ENCODE measurements around the gene EVPL. TPM values are rescaled to one million over a fixed set of nuclear protein-coding genes. Genes with fewer than 3 reads are reported as not detected.

Gene EVPL
- total RNA-seq, 1 experiment from 2014 or later: 58.0 TPM

- ChIA-PET POLR2A (no interaction called here), CTCF (no interaction called here), RAD21 (ENCODE audit: low non-redundant PET in 1 of 2, low total read pairs in 2 of 2, uncharacterized antibody in 2 of 2, unreplicated experiment in 2 of 2) (no interaction called here)
- Histone ChIP-seq H3K9ac (ENCODE audit: low read length) (no peak overlapping the region), H3K79me2 (ENCODE audit: insufficient read depth, low read length) (no peaks in the 10 kb centered on the region), H3K4me1 (ENCODE audit: control insufficient read depth in 1 of 2, insufficient read depth in 2 of 2, low read length in 2 of 2) (peaks cover 22 to 25% of the 10 kb centered on the region in 2 experiments), H3K4me3 (replicated peaks in 1 of 2; ENCODE audit: low read depth in 1 of 2, low read length in 2 of 2) (no peak overlapping the region), H3K36me3 (ENCODE audit: control insufficient read depth in 1 of 2, insufficient read depth in 2 of 2, low read length in 2 of 2) (peaks cover 15 to 16% of the 10 kb centered on the region in 2 experiments), H3K27me3 (ENCODE audit: insufficient read depth, low read length) (no peaks in the 10 kb centered on the region), H3K4me2 (ENCODE audit: low read length) (no peak overlapping the region), H2AFZ (ENCODE audit: low read depth, low read length, poor library complexity, severe bottlenecking) (no peak overlapping the region), H4K20me1 (ENCODE audit: insufficient read depth) (no peaks in the 10 kb centered on the region), H3K9me3 (ENCODE audit: control insufficient read depth in 1 of 2, insufficient read depth in 1 of 2, low read depth in 1 of 2, low read length in 2 of 2) (no peaks in the 10 kb centered on the region), H3K27ac (ENCODE audit: low read depth, low read length) (no peak overlapping the region), H3K9me2 (ENCODE audit: insufficient read depth) (no peaks in the 10 kb centered on the region)
- intact Hi-C loops (cut with micrococcal nuclease): no loop called here
- no peak for ATAC-seq
- no TSS peak for BruUV-seq (replicated peaks)
- TF ChIP-seq EZH2phosphoT487 (IDR thresholded peaks at IDR 0.05; ENCODE audit: borderline replicate concordance): no peak
- no peak for TF ChIP-seq EZH2 (IDR thresholded peaks at IDR 0.05)
- TF ChIP-seq CEBPB (IDR thresholded peaks at IDR 0.05; ENCODE audit: low read depth): no peak
- no peak for TF ChIP-seq ZBTB33 (IDR thresholded peaks at IDR 0.05; ENCODE audit: extremely low read depth, insufficient replicate concordance, low read length)
- no peak for TF ChIP-seq SIN3A (IDR thresholded peaks at IDR 0.05; ENCODE audit: low read depth)
- no peak for TF ChIP-seq ZFX (IDR thresholded peaks at IDR 0.05)
- TF ChIP-seq POLR2AphosphoS5 (IDR thresholded peaks at IDR 0.05; ENCODE audit: low read depth, low read length): no peak
- no peak for TF ChIP-seq ATF3 (IDR thresholded peaks at IDR 0.05)
- no peak for TF ChIP-seq FOSL1 (IDR thresholded peaks at IDR 0.05; ENCODE audit: low read depth)
- TF ChIP-seq SP1 (IDR thresholded peaks at IDR 0.05; ENCODE audit: low read depth): no peak
- TF ChIP-seq ZNF274 (IDR thresholded peaks at IDR 0.05; ENCODE audit: low read depth, low read length): no peak
- TF ChIP-seq SRF (IDR thresholded peaks at IDR 0.05; ENCODE audit: low read depth): no peak
- TF ChIP-seq TCF7L2 (IDR thresholded peaks at IDR 0.05; ENCODE audit: borderline replicate concordance, extremely low read depth, insufficient read depth, insufficient read length): no peak
- no peak for TF ChIP-seq CBX3 (IDR thresholded peaks at IDR 0.05; ENCODE audit: low read depth)
- no peak for TF ChIP-seq JUND (IDR thresholded peaks at IDR 0.05)
- TF ChIP-seq MAX (IDR thresholded peaks at IDR 0.05): no peak
- no peak for TF ChIP-seq POLR2A (IDR thresholded peaks at IDR 0.05; ENCODE audit: borderline replicate concordance, extremely low read depth, insufficient read depth, insufficient read length)
- DNase-seq (ENCODE audit: low read depth, low spot score): no peak
These were observed 7.6 kb upstream of the EVPL start for GRCh38 chr17:76034428-76035350.
